GM23248 (cell line): Measurements from ENCODE around the gene VWA8. TPM values are rescaled to one million over a fixed set of nuclear protein-coding genes. Genes with fewer than 3 reads are reported as not detected.
"Not testable (repeated sequence)": the region's sequence is repeated elsewhere in the genome, so short reads cannot be mapped to it uniquely, and the experiment has no call there.

Experiments used
- DNase-seq: peaks from one replicate; pipeline ENCODE4 v3.0.0-alpha.2; 2015
- H2AFZ ChIP-seq: fragments of 200-600 bp; sonication (generic); 2 replicates; pipeline ENCODE4 v1.6.1; 2016; ENCODE audit warnings: antibody characterized with exemption
- H3F3A ChIP-seq: fragments of 200-600 bp; sonication (generic); 2 replicates; pipeline ENCODE4 v1.6.1; 2016; ENCODE audit warnings: mild to moderate bottlenecking, antibody characterized with exemption, mixed run types; ENCODE audit not compliant: insufficient read depth
- H3K27ac ChIP-seq: fragments of 200-600 bp; sonication (generic); 2 replicates; pipeline ENCODE4 v1.5.1; 2016; ENCODE audit warnings: mild to moderate bottlenecking
- H3K27me3 ChIP-seq: fragments of 200-600 bp; sonication (generic); replicated peaks from 2 replicates; pipeline ENCODE4 v1.6.1; 2016; ENCODE audit warnings: mild to moderate bottlenecking; ENCODE audit not compliant: insufficient read depth
- H3K36me3 ChIP-seq: fragments of 200-600 bp; sonication (generic); 2 replicates; pipeline ENCODE4 v1.6.1; 2016; ENCODE audit warnings: low read depth, mild to moderate bottlenecking
- H3K4me1 ChIP-seq: fragments of 200-600 bp; sonication (generic); 2 replicates; pipeline ENCODE4 v1.6.1; 2016; ENCODE audit warnings: mild to moderate bottlenecking; ENCODE audit not compliant: insufficient read depth
- H3K4me2 ChIP-seq: fragments of 200-600 bp; sonication (generic); one replicate; pipeline ENCODE4 v1.6.1; 2016; ENCODE audit warnings: mild to moderate bottlenecking; ENCODE audit not compliant: unreplicated experiment
- H3K4me3 ChIP-seq: fragments of 200-600 bp; sonication (generic); 2 replicates; pipeline ENCODE4 v1.5.1; 2016; ENCODE audit warnings: mild to moderate bottlenecking
- H3K79me2 ChIP-seq: fragments of 200-600 bp; sonication (generic); 2 replicates; pipeline ENCODE4 v1.6.1; 2016; ENCODE audit warnings: mild to moderate bottlenecking; ENCODE audit not compliant: insufficient read depth
- H3K9ac ChIP-seq: fragments of 200-600 bp; sonication (generic); 2 replicates; pipeline ENCODE4 v1.6.1; 2016; ENCODE audit warnings: mild to moderate bottlenecking
- H3K9me2 ChIP-seq: fragments of 200-600 bp; sonication (generic); 2 replicates; pipeline ENCODE4 v1.6.1; 2016; ENCODE audit warnings: mixed run types, mild to moderate bottlenecking, moderate library complexity; ENCODE audit not compliant: insufficient read depth
- H3K9me3 ChIP-seq: fragments of 200-600 bp; sonication (generic); one replicate; pipeline ENCODE4 v1.6.1; 2017; ENCODE audit warnings: low read depth
- H4K20me1 ChIP-seq: fragments of 200-600 bp; sonication (generic); 2 replicates; pipeline ENCODE4 v1.6.0; 2016; ENCODE audit not compliant: insufficient read depth
- EZH2 ChIP-seq: fragments of 200-600 bp; sonication (generic); IDR thresholded peaks from 2 replicates; pipeline ENCODE4 v1.6.1; 2018; ENCODE audit warnings: antibody characterized with exemption, mild to moderate bottlenecking; ENCODE audit not compliant: insufficient read depth, poor library complexity, severe bottlenecking
- EZH2phosphoT487 ChIP-seq: fragments of 200-600 bp; sonication (generic); IDR thresholded peaks from 2 replicates; pipeline ENCODE4 v1.6.1; 2018; ENCODE audit warnings: antibody characterized with exemption, moderate library complexity, mild to moderate bottlenecking, low read depth; ENCODE audit not compliant: insufficient read depth
- WGBS, 2 experiments: methylation state at CpG; one replicate each; pipeline ENCODE4 v1.1.6; 2015 to 2017; ENCODE audit warnings: low lambda C conversion rate in 2 of 2, low coverage in 1 of 2; ENCODE audit errors: missing lambda C conversion rate in 2 of 2; 5-methylcytosine and 5-hydroxymethylcytosine counted together
- in situ Hi-C: fragments of 300-500 bp; cut with MboI; formaldehyde crosslinking; loops from 2 replicates; pipeline ENCODE4 v1.15.0; 2020
- polyA plus RNA-seq: library from polyadenylated mRNA; unstranded; fragments of >200 nt; fragmentation: Nextera tagmentation; extraction: Ambion mirVana; gene quantifications from 2 replicates; pipeline ENCODE4 v1.2.1, GENCODE V29; 2016
- total RNA-seq: library from RNA; depleted of rRNA; stranded (reverse); fragments of >200 nt; shearing (Covaris generic); gene quantifications from 2 replicates; pipeline ENCODE4 v1.2.3, GENCODE V29; 2014

The VWA8 gene
- total and polyA plus RNA-seq, 2 experiments from 2014 or later: 3.9 to 10.1 TPM

DNA sequence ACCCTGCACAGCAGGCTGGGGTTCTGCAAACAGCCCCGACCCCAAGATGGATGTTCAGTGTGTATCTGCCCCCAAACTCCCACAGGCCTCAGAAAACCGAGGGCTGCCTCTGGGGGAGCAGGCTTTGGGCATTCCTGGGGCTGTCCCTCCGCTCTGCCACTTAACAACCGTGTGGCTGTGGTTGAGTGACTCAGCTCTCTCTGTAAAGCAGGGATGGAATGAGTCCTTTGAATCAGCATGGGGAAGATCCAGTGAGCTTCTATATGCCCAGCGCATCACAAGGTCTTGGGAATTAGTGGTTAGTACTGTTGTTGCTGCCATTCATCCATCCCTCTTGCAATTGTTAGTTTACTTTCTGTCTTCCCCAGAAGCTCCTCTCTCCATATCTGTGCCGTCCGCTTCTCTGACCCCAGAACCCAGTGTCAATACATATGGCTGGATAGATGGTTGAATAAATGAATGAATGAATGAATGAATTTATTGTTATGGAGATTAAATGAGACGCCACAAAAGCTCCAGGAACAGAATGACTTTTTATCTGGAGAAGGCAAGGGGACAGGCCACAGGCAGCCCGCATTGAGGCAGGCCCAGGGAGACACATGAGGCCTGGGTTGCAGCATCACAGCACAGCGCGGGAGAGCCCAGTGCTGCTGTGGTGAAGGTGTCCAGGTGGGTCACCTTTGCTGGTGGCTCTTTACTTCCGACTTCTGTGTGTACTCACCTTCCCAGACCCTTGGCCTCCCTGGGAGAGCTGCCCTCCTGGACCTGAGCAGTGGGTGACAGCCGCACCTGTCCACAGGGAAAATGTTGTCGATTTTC lies 414.3 kb downstream of the VWA8 start:
- Histone ChIP-seq H3K27ac (peak overlapping the region; percentile 76), H3K4me2 (peak overlapping the region; percentile 33)
- in situ Hi-C loops: no loop called here

DNA sequence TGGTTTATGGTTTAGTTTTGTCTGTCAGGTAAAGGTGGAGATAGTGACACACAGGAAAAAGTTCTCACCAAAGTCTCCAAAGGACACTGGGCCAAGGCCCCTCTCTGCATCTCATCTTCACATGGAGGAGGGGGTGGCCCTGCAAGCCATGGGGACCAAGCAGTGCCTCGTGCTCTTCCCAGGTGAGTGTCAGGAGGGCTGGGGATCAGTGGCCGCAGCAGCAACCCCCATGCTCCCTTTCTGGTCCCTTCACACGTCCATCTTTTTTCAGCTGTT lies 415.5 kb downstream of the VWA8 start:
- H4K20me1 ChIP-seq: no peaks in the 10 kb centered on the region
- no peak overlapping the region for H3K4me3 ChIP-seq
- no peaks in the 10 kb centered on the region for H3K27me3 ChIP-seq
- in situ Hi-C loops: no loop called here
- H3K9me2 ChIP-seq: no peaks in the 10 kb centered on the region
- peaks cover 12% of the 10 kb centered on the region for H3F3A ChIP-seq
- no peak overlapping the region for H3K9ac ChIP-seq
- 61 to 63% methylated on average over 3 of the region's 3 CpGs for WGBS, 2 experiments
- no peaks in the 10 kb centered on the region for H3K36me3 ChIP-seq
- DNase-seq: no peak
- H3K4me2 ChIP-seq: no peak overlapping the region
- H3K27ac ChIP-seq: no peak overlapping the region
- no peaks in the 10 kb centered on the region for H3K79me2 ChIP-seq
- no peaks in the 10 kb centered on the region for H3K9me3 ChIP-seq
- TF ChIP-seq EZH2phosphoT487 (no peak), EZH2 (no peak)
- no peak overlapping the region for H2AFZ ChIP-seq
- peaks cover 41% of the 10 kb centered on the region for H3K4me1 ChIP-seq

More for the DNA sequence above, 414.3 kb downstream of the VWA8 start:
- Histone ChIP-seq H3F3A (peaks cover 12% of the 10 kb centered on the region), H3K9me2 (no peaks in the 10 kb centered on the region), H4K20me1 (no peaks in the 10 kb centered on the region), H2AFZ (peak overlapping the region; percentile 76), H3K4me1 (peaks cover 41% of the 10 kb centered on the region), H3K9me3 (no peaks in the 10 kb centered on the region), H3K27me3 (no peaks in the 10 kb centered on the region), H3K36me3 (no peaks in the 10 kb centered on the region), H3K79me2 (no peaks in the 10 kb centered on the region), H3K9ac (peak overlapping the region; percentile 64), H3K4me3 (no peak overlapping the region)
- no peak for TF ChIP-seq EZH2phosphoT487
- TF ChIP-seq EZH2: no peak
- DNase-seq: peak; percentile 93
- WGBS, 2 experiments: 60 to 61% methylated on average over 14 of the region's 14 CpGs

DNA sequence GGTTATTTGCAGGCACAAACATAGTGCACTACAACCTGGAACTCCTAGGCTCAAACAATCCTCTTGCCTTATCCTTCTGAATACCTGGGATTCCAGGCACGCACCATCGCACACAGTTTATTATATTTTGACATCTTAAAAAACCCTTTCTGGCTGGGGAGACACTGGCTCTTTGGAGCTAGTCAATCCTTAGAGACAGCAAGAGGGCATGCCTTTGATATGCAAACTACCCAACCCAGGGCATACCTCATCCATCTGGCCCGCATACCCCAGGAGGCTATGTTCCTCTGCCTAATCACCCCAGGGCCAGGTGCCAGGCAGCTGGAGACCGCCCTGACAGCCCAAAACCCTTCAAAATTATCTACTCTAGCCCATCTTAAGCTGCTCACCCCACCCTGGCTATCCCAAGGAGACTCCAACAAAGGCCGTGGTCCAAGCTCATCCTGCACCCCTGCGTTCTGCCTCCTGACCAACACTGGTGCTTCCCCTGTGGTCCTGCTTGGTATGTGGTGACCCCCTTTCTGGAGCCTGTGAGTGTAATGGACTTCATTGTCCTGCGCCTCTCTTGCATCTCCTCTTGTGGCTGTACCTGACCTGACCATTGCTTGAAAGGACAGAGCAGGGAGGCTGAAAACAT lies 417.1 kb downstream of the VWA8 start:
- Histone ChIP-seq H3K4me3 (no peak overlapping the region), H3K9ac (no peak overlapping the region), H3K9me3 (no peaks in the 10 kb centered on the region), H3K79me2 (no peaks in the 10 kb centered on the region), H3F3A (peaks cover 12% of the 10 kb centered on the region), H2AFZ (no peak overlapping the region), H3K27ac (no peak overlapping the region), H4K20me1 (no peaks in the 10 kb centered on the region), H3K9me2 (no peaks in the 10 kb centered on the region), H3K4me1 (peaks cover 39% of the 10 kb centered on the region), H3K4me2 (no peak overlapping the region), H3K36me3 (no peaks in the 10 kb centered on the region), H3K27me3 (no peaks in the 10 kb centered on the region)
- in situ Hi-C loops: no loop called here
- TF ChIP-seq EZH2: no peak
- TF ChIP-seq EZH2phosphoT487: no peak
- 86 to 88% methylated on average over 7 of the region's 7 CpGs for WGBS, 2 experiments
- DNase-seq: no peak

DNA sequence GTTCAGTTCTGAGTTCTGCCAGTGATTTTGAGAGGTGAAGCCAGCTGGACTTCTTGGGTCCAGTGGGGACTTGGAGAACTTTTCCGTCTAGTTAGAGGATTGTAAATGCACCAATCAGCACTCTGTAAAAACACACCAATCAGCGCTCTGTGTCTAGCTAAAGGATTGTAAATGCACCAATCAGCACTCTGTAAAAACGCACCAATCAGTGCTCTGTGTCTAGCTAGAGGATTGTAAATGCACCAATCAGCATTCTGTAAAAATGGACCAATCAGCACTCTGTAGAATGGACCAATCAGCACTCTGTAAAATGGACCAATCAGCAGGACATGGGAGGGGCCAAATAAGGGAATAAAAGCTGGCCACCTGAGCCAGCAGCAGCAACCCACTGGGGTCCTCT lies 418.1 kb downstream of the VWA8 start:
- H3K9me2 ChIP-seq, H3K4me3 ChIP-seq, H3K79me2 ChIP-seq, H3K4me2 ChIP-seq, H3K36me3 ChIP-seq, H3K27ac ChIP-seq, H4K20me1 ChIP-seq, H3K9me3 ChIP-seq, H2AFZ ChIP-seq, in situ Hi-C loops, H3K27me3 ChIP-seq, H3K9ac ChIP-seq, DNase-seq: not testable (repeated sequence)
- H3K4me1 ChIP-seq: peaks cover 29% of the 10 kb centered on the region
- WGBS, 2 experiments: 80 to 81% methylated on average over 3 of the region's 3 CpGs
- peaks cover 12% of the 10 kb centered on the region for H3F3A ChIP-seq
